ENCODE measurements around the gene PIP5K1C.

PIP5K1C gene, protein sequence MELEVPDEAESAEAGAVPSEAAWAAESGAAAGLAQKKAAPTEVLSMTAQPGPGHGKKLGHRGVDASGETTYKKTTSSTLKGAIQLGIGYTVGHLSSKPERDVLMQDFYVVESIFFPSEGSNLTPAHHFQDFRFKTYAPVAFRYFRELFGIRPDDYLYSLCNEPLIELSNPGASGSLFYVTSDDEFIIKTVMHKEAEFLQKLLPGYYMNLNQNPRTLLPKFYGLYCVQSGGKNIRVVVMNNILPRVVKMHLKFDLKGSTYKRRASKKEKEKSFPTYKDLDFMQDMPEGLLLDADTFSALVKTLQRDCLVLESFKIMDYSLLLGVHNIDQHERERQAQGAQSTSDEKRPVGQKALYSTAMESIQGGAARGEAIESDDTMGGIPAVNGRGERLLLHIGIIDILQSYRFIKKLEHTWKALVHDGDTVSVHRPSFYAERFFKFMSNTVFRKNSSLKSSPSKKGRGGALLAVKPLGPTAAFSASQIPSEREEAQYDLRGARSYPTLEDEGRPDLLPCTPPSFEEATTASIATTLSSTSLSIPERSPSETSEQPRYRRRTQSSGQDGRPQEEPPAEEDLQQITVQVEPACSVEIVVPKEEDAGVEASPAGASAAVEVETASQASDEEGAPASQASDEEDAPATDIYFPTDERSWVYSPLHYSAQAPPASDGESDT

DNA sequence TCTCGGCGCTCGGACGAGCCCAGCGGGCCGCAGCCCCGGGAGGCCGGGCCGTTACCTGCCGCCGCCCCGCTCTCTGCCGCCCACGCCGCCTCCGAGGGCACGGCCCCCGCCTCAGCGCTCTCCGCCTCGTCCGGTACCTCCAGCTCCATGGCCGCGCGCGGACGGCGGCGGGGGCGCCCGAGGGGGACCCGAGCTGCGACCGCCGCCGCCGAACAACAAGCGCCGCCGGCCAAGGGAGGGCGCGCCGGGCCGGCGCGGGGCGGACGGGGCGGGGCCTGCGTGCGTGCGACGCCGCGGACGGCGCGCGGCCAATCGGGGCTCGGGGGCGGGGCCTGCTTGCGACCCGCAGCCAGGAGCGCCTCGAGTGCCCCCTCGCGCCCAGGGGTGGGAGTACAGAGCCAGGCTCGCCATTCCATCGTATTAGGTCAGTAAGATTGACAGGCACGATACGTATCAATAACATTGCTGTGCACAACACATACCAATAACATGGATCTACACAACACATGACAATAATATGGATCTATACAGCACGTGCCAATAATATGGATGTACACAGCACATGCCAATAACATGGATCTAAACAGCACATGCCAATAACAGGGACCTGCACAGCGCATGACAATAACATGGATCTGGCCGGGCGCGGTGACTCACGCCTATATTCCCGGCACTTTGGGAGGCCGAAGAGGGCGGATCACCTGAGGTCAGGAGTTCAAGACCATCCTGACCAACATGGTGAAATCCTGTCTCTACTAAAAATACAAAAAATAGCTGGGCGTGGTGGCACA is at the start of gene PIP5K1C:
TSS of gene PIP5K1C (minus strand) at position 227 of the 791 bp plus-strand sequence. CDS start at position 149, 78 bp downstream.
- DNase-seq = peak; percentile 93

DNA sequence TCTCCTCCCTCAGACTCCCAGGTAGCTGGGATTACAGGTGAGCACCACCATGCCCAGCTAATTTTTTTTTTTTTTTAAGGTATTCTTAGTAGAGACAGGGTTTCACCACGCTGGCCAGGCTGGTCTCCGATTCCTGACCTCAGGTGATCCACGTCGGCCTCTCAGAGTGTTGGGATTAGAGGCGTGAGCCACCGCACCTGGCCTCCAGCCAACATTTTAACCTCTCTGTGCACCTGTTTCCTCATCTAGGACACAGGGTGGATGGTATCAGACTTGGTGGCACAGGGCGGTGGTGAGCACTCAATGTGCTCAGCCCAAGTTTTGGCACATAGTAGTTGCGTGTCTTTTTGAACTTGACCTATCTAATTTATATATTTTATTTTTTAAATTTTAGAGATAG is 48.7 kb upstream of the PIP5K1C start:
- DNase-seq = no peak

DNA sequence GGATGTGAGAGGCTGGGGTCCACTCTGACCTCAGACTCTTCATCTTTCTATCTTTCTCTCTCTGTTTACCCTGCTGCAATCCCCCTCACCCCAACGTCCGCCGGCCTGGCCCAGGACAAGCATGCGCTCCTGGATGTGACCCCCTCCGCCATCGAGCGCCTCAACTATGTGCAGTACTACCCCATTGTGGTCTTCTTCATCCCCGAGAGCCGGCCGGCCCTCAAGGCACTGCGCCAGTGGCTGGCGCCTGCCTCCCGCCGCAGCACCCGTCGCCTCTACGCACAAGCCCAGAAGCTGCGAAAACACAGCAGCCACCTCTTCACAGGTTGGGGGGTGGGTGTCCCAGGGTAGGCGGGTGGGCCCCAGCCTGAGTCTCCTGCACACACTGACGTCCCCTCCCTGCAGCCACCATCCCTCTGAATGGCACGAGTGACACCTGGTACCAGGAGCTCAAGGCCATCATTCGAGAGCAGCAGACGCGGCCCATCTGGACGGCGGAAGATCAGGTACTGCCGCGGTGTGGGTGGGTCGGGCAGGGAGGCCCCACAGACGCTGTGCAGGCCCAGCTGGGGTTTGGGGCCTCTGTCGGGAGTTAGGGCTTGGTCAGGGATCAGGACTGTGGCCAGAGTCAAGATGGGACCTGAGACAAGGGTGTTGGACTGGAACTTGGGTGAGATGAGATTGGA is 46.2 kb upstream of the PIP5K1C start:
- no peak for DNase-seq

DNA sequence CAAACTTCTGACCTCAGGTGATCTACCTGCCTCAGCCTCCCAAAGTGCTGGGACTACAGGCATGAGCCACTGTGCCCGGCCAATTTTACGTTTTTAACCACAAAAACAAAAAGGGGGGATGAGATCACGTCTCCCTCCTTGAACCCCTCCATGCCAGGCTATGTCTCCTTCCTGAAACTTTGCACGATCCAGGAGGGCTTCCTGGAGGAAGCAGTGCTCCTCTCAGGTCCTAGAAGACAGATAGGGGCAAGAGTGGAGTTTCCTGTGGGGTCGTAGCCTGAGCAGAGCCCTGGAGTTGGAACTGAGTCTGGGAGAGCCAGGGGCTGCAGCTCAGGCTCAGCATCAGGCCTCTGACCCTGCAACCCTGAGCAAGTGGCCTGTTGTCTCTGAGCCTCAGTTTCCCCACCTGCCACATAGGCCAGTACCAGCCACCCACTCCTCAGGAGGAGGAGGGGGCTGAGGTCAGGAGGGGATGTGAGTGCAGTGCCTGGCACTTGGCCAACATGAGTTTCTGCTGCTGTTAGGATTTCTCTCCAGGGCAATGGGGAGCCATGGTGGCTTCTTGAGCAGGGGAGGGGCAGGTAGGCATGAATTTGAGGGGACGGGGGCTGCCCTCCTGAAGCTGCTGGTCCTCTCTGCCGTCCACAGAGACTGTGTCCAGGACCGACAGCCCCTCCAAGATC is 45.2 kb upstream of the PIP5K1C start:
- no peak for DNase-seq

DNA sequence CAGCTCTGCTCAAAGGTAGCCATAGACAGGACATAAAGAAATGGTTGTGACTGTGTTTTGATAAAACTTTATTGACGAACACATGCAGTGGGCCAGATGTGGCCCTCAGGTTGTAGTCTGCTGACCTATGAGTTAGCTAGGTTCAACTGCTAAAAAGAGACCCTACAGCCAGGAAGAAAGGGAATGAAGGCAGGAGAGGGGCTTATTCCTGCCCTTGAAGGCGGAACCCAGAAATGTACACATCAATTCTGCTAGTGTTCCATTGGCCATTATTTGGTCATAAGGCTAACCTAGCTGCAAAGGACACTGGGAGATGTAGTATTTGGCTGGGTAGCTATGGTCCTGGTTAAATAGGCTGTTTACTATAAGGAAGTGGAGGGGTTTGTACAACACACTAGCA is 43.2 kb upstream of the PIP5K1C start:
- peak; percentile 58 for DNase-seq

DNA sequence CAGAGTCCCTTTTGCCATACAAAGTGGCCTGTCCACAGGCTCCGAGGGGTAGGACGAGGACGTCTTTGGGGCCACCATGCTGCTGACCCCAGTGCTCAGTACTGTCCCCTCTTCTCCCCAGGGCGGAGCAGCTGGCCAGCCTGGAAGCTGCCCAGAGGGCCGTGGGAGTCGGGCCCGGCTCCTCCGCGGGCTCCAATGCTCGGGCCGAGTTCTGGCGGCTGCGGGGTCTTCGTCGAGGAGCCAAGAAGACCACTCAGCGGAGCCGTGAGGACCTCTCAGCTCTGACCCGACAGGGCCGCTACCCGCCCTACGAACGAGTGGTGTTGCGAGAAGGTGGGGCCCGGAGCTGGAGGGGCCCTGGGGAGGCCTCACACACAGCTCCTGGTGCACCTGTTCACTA is 40.2 kb upstream of the PIP5K1C start:
- no peak for DNase-seq

DNA sequence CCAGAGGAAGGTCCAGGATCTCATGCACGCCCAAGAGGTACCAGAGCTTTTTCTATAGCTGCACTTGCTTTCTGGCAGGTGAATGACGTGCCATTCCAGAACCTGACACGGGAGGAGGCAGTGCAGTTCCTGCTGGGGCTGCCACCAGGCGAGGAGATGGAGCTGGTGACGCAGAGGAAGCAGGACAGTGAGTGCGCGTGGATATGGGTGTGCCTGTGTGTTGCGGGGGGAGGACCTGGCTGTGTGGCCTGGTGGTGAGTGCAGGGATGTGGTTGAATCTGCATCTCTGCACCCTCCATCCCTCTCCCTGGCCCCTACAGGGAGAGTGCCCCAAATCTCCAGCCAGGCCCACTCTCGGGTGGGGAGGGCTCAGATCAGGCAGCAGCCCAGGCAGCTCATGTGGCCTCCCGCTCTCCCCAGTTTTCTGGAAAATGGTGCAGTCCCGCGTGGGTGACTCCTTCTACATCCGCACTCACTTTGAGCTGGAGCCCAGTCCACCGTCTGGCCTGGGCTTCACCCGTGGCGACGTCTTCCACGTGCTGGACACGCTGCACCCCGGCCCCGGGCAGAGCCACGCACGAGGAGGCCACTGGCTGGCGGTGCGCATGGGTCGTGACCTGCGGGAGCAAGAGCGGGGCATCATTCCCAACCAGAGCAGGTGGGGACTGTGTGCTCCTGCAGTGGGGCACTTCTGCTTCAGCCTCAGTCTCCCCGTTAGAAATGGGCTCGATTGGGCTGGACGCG is 38.4 kb upstream of the PIP5K1C start:
- DNase-seq = no peak

DNA sequence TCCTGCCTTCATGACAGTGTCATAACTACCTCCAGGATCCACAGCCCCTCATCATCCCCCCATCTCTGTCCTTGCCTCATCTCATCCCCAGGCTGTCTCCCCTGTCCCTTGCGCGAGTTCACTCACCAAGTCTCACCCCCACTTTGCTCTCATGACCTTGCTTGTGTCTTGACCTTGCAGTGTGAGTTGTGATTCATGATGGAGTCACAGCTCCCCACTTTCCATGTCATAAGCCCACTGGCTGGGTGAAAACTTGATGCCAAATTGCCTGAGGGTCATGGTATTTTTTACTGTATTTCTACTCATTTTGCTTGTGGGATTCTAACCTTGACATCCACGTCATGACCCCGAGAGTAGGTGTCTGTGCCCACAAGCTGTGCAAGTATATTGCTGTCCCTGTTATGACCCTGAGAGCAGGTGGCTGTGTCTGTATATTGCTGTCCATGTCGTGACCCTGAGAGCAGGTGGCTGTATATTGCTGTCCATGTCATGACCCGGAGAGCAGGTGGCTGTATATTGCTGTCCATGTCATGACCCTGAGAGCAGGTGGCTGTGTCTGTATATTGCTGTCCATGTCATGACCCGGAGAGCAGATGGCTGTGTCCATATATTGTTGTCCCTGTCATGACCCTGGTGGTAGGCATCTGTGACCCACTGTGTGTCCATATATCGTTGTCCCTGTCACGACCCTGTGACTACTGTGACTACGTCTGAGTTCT is 37.4 kb upstream of the PIP5K1C start:
- DNase-seq = no peak

DNA sequence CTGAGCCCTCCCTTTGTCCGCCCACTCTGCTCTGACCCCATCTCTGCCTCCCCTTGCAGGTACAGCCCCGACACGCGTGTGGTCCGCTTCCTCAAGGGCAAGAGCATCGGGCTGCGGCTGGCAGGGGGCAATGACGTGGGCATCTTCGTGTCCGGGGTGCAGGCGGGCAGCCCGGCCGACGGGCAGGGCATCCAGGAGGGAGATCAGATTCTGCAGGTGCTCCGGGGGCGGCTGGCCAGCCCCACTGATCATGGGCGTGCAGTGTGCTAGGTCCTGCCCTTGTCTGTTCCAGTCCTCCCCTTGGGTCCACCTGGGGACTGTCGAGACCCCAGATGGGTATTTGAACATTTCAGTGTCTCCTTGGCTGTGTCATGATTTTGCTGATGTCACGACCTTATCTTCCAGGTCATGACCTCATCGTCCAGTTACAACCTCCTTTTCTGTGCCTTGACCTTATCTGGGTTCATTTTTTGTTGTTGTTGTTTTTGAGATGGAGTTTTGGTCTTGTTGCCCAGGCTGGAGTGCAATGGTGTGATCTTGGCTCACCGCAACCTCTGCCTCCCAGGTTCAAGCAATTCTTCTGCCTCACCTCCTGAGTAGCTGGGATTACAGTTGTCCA is 35.9 kb upstream of the PIP5K1C start:
- no peak for DNase-seq

DNA sequence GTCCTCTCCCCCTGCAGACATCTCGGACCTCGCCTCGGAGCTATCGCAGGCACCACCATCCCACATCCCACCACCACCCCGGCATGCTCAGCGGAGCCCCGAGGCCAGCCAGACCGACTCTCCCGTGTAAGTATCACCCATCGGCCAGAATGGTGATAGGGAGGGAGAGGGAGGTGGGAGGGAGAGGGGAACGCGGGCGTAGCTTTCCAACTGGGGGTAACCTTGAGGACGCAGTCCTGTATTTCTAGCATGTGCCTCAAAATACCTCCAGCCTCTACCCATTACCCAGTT is 34.0 kb upstream of the PIP5K1C start:
- DNase-seq = no peak

DNA sequence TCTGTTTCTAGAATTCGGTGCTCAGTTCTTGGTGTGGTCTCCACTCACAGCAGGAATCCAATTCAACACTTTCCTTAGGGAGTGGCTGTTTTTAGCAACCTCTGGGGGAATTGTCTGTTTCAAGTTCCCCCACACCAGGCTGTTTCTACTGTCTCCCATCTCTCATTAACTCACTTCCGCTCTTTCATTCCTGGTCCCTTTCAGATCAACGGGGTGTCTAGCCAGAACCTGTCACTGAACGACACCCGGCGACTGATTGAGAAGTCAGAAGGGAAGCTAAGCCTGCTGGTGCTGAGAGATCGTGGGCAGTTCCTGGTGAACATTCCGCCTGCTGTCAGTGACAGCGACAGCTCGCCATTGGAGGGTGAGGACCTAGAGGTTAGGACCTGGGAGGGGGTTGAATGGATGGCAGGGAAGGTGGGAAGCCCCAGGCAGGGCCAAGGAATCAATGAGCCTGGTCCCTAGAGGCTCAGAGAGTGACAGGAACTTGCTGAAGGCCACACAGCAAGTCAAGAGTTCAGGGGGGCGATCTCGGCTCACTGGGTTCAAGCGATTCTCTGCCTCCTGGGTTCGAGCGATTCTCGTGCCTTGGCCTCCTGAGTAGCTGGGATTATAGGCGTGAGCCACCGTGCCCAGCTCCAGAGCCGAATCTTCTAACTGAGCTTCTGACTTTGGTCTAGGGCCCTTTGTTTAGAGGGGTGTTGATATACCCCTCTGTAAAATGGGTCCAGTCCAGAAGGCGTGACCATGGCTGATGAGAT is 33.5 kb upstream of the PIP5K1C start:
- no peak for DNase-seq

DNA sequence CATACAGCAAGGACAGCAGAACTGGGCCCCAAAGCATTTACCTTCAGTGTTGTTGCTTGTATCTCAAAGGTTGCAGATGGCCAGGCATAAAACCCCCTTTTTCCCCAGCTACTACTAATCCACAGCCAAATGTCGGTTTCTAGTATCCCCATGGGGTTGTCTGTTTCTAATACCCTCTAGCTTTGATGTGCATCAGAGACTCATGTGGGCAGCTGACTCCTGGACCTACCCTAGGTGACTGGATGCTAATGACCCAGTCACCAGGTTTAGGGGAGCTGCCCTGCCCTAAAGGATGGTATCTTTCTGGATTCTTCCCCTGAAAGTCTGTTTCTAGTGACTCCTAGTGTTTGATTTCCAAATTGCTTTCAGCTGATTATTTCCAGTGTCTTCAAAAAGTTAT is 31.8 kb upstream of the PIP5K1C start:
- no peak for DNase-seq

DNA sequence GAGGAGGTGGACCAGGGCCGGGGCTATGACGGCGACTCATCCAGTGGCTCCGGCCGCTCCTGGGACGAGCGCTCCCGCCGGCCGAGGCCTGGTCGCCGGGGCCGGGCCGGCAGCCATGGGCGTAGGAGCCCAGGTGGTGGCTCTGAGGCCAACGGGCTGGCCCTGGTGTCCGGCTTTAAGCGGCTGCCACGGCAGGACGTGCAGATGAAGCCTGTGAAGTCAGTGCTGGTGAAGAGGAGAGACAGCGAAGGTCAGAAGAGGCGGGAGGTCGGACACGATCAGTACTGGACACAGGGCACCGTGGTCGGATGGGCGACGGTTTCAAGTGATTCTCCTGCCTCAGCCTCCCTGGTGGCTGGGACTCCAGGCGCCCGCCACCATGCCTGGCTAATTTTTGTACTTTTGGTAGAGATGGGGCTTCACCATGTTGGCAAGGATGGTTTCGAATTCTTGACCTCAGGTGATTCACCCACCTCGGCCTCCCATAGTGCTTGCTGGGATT is 30.2 kb upstream of the PIP5K1C start:
- DNase-seq = no peak

DNA sequence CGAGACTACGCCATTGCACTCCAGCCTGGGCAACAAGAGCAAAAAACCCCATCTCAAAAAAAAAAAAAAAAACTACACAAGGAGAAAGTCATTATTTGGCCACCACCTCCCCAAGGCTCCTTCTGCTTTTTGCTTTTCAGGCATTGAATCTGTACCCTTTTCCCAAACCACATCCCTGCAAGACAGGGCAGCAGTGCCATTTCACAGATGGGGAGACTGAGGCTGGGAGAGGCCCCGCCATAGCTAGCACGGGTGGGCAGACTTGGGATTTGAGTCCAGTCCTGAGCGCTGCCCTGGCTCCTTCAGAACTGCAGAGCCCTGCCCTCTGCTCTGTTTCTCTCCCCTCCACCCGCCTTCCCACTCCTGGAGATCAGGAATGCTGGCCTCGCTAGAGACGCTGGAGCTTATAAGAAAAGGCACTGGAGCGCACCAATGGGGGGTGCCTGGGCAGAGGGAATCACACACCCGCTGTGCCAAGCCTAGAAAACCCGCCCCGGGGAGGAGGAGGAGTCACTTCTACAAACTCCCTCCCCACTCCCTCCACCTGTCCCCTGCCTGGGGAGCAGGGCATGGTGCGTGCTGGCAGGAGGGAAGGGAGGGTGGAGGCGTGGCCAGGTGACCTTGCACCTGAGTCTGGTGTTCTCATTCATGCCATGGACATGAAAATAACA is 25.5 kb upstream of the PIP5K1C start:
- DNase-seq = no peak

DNA sequence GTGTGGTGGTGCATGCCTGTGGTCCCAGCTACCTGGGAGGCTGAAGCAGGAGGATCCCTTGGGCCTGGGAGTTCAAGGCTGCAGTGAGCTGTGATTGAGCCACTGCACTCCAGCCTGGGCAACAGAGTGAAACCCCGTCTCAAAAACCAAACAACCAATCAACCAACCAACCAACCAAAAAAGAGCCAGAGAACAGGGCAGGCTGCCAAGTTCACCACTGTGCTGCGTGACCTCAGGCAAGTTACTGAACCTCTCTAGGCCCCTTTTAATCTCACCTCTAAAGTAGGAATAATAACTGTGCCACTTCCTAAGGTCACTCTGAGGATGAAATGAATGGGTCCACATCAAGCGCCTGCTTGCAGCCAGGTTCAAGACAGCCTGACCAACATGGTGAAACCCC is 24.9 kb upstream of the PIP5K1C start:
- no peak for DNase-seq

DNA sequence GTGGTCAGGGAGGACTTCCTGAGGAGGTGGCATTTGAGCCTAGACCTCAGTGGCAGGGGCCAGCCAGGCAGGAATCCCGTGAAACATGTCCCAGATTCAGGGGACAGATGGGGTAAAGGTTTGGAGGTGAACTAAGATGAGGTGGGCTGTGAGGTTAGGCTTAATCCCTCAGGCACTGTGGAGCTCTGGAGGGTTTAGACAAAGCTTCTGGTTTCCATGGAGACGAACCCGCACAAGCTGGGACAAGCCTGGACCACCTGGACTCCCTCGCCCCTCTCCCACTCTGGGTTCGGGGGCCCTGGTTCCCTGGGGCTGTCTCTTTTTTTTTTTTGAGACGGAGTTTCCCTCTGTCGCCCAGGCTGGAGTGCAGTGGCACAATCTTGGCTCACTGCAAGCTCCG is 23.6 kb upstream of the PIP5K1C start:
- DNase-seq = no peak

DNA sequence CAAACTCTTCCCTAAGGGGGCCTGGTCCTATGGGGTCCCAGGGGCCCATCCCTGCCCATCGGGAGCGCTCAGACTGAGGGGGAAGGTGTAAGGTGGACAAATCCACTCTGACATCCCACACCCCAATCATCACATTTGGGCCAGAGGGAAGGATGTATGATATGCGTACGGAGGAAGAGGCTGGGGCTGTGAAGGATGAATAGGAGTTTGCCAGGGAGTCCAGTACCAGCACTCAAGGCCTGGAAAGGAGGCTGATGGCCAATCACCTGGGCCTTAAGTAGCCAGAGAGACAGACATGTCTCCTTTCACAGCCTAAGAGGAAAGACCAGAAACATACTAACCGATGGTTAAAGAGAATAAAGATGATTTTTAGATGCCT is 22.8 kb upstream of the PIP5K1C start:
- no peak for DNase-seq

DNA sequence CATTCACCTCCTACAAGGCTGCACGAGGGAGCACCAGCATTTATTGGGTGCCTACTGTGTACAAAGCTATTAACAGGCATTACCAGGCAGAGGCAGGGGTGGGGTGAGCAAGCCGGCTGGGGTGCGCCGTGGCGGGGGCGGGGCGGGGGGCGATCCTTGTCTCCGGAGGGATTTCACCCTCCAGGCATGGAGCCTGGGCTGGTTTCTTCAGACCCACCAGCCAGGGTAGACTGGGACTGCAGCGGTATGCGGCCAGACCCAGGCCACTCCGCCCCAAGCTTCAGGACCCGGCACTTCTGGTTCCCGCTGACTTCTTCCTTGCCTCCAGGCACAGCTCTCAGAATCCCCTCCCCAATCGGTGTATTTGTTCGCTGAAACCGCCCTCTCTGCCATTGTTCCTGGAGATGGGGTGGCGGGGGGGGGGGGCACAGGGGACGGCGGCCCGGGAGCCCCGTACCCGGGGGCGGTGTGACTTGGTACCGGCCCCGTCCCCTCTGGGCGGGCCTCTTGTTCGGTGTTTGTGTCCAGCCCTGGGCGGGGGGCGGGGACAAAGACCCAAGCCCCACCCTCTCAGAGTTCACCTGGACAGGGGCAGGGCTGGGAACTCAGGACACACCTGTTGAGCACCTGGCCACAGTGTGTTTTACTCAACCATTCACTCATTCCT is 22.3 kb upstream of the PIP5K1C start:
- DNase-seq = no peak
